Measurements from ENCODE around the gene TRAT1.

TRAT1 gene

GRCh38 chr3:108861401-108861800 lies 38.8 kb downstream of the TRAT1 start:
- DNase-seq (ENCODE audit: low spot score), result no peak

GRCh38 chr3:108862865-108863798 lies 40.5 kb downstream of the TRAT1 start:
- DNase-seq (ENCODE audit: low spot score), result no peak

GRCh38 chr3:108863799-108864135 lies 41.2 kb downstream of the TRAT1 start:
- DNase-seq (ENCODE audit: low spot score), result no peak

- DNase-seq (ENCODE audit: low spot score), result no peak
These were observed 55.3 kb downstream of the TRAT1 start for GRCh38 chr3:108877901-108878300.

GRCh38 chr3:108879915-108880314 lies 57.3 kb downstream of the TRAT1 start:
- no peak for DNase-seq (ENCODE audit: low spot score)

- DNase-seq (ENCODE audit: low spot score), result no peak
These were observed 60.2 kb downstream of the TRAT1 start for GRCh38 chr3:108882762-108883161.

- DNase-seq (ENCODE audit: low spot score), result no peak
These were observed 60.8 kb downstream of the TRAT1 start for GRCh38 chr3:108883373-108883772.

GRCh38 chr3:108887121-108887520 lies 64.5 kb downstream of the TRAT1 start:
- DNase-seq (ENCODE audit: low spot score), result no peak

GRCh38 chr3:108887777-108888176 lies 65.2 kb downstream of the TRAT1 start:
- no peak for DNase-seq (ENCODE audit: low spot score)

- no peak for DNase-seq (ENCODE audit: low spot score)
These were observed 69.2 kb downstream of the TRAT1 start for GRCh38 chr3:108891833-108892232.

- no peak for DNase-seq (ENCODE audit: low spot score)
These were observed 72.4 kb downstream of the TRAT1 start for GRCh38 chr3:108894981-108895380.

GRCh38 chr3:108897883-108898282 lies 75.3 kb downstream of the TRAT1 start:
- DNase-seq (ENCODE audit: low spot score), result no peak

- no peak for DNase-seq (ENCODE audit: low spot score)
These were observed 76.9 kb downstream of the TRAT1 start for GRCh38 chr3:108899530-108899929.
